ENCODE data around the gene FLRT2. TPM values are rescaled to one million over a fixed set of nuclear protein-coding genes. Genes with fewer than 3 reads are reported as not detected.

The FLRT2 gene
- total and polyA plus RNA-seq, 2 donors (not counting 1 experiment from before 2014, with no cell fraction given): not detected

GRCh38 chr14:85596562-85596961, 66.6 kb downstream of the FLRT2 start:
- CTCF ChIA-PET: no interaction called here
- Histone ChIP-seq H3K4me2 (replicated peaks; ENCODE audit: low read depth, low read length, poor library complexity, severe bottlenecking) (no peak overlapping the region), H3K4me1 (ENCODE audit: control insufficient read depth in 2 of 2, insufficient read depth in 2 of 2, low read length in 2 of 2) (no peaks in the 10 kb centered on the region), H3K27me3 (replicated peaks in 1 of 4; ENCODE audit: control extremely low read depth in 1 of 4, control insufficient read depth in 3 of 4, insufficient read depth in 4 of 4, low read length in 3 of 4) (no peaks in the 10 kb centered on the region), H3K79me2 (ENCODE audit: control insufficient read depth, insufficient read depth, low read length) (no peaks in the 10 kb centered on the region), H3K27ac (ENCODE audit: low read length in 2 of 2) (no peak overlapping the region), H2AFZ (ENCODE audit: insufficient read depth, low read depth, low read length, poor library complexity, severe bottlenecking) (no peak overlapping the region), H3K4me3 (ENCODE audit: control extremely low read depth in 1 of 5, extremely low read depth in 1 of 5, insufficient read depth in 1 of 5, low read depth in 2 of 5, low read length in 4 of 5) (no peak overlapping the region), H3K36me3 (replicated peaks in 1 of 2; ENCODE audit: control extremely low read depth in 1 of 2, control insufficient read depth in 1 of 2, extremely low read depth in 1 of 2, insufficient read depth in 2 of 2, low read length in 1 of 2) (no peaks in the 10 kb centered on the region), H3K9ac (ENCODE audit: low read length) (no peak overlapping the region), H4K20me1 (ENCODE audit: control insufficient read depth, insufficient read depth, low read length, poor library complexity, severe bottlenecking) (no peaks in the 10 kb centered on the region), H3K9me3 (ENCODE audit: control extremely low read depth in 1 of 3, control insufficient read depth in 2 of 3, insufficient read depth in 1 of 3, low read length in 2 of 3) (peaks cover 0 to 3% (median 0%) of the 10 kb centered on the region in 3 donors)
- Mint-ChIP-seq H3K4me1 (no peaks in the 10 kb centered on the region), H3K27me3 (no peaks in the 10 kb centered on the region), H3K27ac (no peak overlapping the region), H3K4me3 (no peak overlapping the region), H3K9me3 (ENCODE audit: insufficient read depth) (no peaks in the 10 kb centered on the region)
- TF ChIP-seq CTCF (IDR thresholded peaks at IDR 0.05) (no peak), EZH2 (IDR thresholded peaks at IDR 0.05; ENCODE audit: borderline replicate concordance, insufficient read depth, low read depth, low read length, poor library complexity, severe bottlenecking) (no peak)
- no peak for ATAC-seq (ENCODE audit: low read depth)
- intact Hi-C loops (cut with micrococcal nuclease): no loop called here
- POLR2A ChIA-PET: no interaction called here
- 92% methylated on average over 2 of the region's 4 CpGs for WGBS (ENCODE audit: insufficient coverage)
- DNase-seq: no peak

GRCh38 chr14:85597701-85598100, 67.8 kb downstream of the FLRT2 start:
- Mint-ChIP-seq H3K4me3 (no peak overlapping the region), H3K9me3 (ENCODE audit: insufficient read depth) (no peaks in the 10 kb centered on the region), H3K27ac (no peak overlapping the region), H3K27me3 (no peaks in the 10 kb centered on the region), H3K4me1 (no peaks in the 10 kb centered on the region)
- ATAC-seq (ENCODE audit: low read depth) (no peak), DNase-seq (no peak)
- no peaks in the 10 kb centered on the region for H3K27me3 ChIP-seq (replicated peaks in 1 of 4; ENCODE audit: control extremely low read depth in 1 of 4, control insufficient read depth in 3 of 4, insufficient read depth in 4 of 4, low read length in 3 of 4)
- no peak overlapping the region for H2AFZ ChIP-seq (ENCODE audit: insufficient read depth, low read depth, low read length, poor library complexity, severe bottlenecking)
- ChIA-PET CTCF (no interaction called here), POLR2A (no interaction called here)
- intact Hi-C loops (cut with micrococcal nuclease): no loop called here
- WGBS (ENCODE audit: insufficient coverage): 89% methylated on average over 3 of the region's 3 CpGs
- H3K9ac ChIP-seq (ENCODE audit: low read length): no peak overlapping the region
- H3K4me1 ChIP-seq (ENCODE audit: control insufficient read depth in 2 of 2, insufficient read depth in 2 of 2, low read length in 2 of 2): no peaks in the 10 kb centered on the region
- no peaks in the 10 kb centered on the region for H4K20me1 ChIP-seq (ENCODE audit: control insufficient read depth, insufficient read depth, low read length, poor library complexity, severe bottlenecking)
- H3K79me2 ChIP-seq (ENCODE audit: control insufficient read depth, insufficient read depth, low read length): no peaks in the 10 kb centered on the region
- no peaks in the 10 kb centered on the region for H3K36me3 ChIP-seq (replicated peaks in 1 of 2; ENCODE audit: control extremely low read depth in 1 of 2, control insufficient read depth in 1 of 2, extremely low read depth in 1 of 2, insufficient read depth in 2 of 2, low read length in 1 of 2)
- no peak overlapping the region for H3K4me3 ChIP-seq (ENCODE audit: control extremely low read depth in 1 of 5, extremely low read depth in 1 of 5, insufficient read depth in 1 of 5, low read depth in 2 of 5, low read length in 4 of 5)
- no peak for TF ChIP-seq EZH2 (IDR thresholded peaks at IDR 0.05; ENCODE audit: borderline replicate concordance, insufficient read depth, low read depth, low read length, poor library complexity, severe bottlenecking)
- TF ChIP-seq CTCF (IDR thresholded peaks at IDR 0.05): no peak
- H3K9me3 ChIP-seq (ENCODE audit: control extremely low read depth in 1 of 3, control insufficient read depth in 2 of 3, insufficient read depth in 1 of 3, low read length in 2 of 3): peaks cover 0 to 3% (median 0%) of the 10 kb centered on the region in 3 donors
- H3K4me2 ChIP-seq (replicated peaks; ENCODE audit: low read depth, low read length, poor library complexity, severe bottlenecking): no peak overlapping the region
- no peak overlapping the region for H3K27ac ChIP-seq (ENCODE audit: low read length in 2 of 2)

Measured in B cell (primary cell).